ENCODE data around the gene TMC7. TPM values are rescaled to one million over a fixed set of nuclear protein-coding genes. Genes with fewer than 3 reads are reported as not detected.

The TMC7 gene
- total and polyA plus RNA-seq, 2 of the 8 experiments (the other 6 are each of a cell fraction or from before 2014, with no cell fraction given) = 2.3 to 2.6 TPM

DNA sequence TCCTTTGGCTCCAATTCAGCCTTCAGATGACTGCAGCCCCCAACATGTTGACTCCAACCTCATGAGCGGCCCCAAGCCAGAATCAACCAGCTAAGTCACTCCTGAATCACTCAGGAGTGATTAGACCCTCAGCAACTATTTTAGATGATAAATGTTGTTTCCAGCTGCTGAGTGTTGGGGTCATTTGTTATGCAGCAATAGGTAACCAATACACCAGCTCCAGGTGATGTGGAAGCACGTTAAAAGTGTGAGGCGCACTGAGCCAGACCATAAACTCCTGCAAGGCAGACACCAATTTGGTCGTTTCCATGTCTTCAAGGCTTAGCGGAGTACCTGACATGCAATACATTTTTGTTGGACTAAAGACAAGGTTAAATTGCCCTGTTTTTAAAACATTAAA is 101.1 kb downstream of the TMC7 start:
- Histone ChIP-seq H3K4me3 (ENCODE audit: extremely low read depth in 1 of 4, insufficient read depth in 2 of 4, low read depth in 3 of 4, low read length in 4 of 4) (no peak overlapping the region), H3K9me3 (ENCODE audit: insufficient read depth in 2 of 2, low read depth in 1 of 2, low read length in 1 of 2) (no peaks in the 10 kb centered on the region; a peak in 1 of 4 replicates), H3K18ac (ENCODE audit: extremely low read depth, low read length) (no peak overlapping the region), H4K8ac (ENCODE audit: extremely low read depth, insufficient read depth, low read length) (no peak overlapping the region), H3K23me2 (ENCODE audit: low read depth, low read length) (no peaks in the 10 kb centered on the region; the same call in 1 of the 2 replicates), H4K5ac (ENCODE audit: insufficient read length, low read depth, low read length) (no peak overlapping the region), H3K9ac (replicated peaks in 1 of 4; ENCODE audit: extremely low read depth in 1 of 4, low read depth in 3 of 4, low read length in 3 of 4) (no peak overlapping the region), H3K4me2 (ENCODE audit: insufficient read depth in 1 of 2, low read depth in 2 of 2, low read length in 2 of 2) (no peak overlapping the region), H3K79me1 (ENCODE audit: low read depth, low read length) (no peaks in the 10 kb centered on the region), H3K4ac (replicated peaks; ENCODE audit: insufficient read length, low read depth, low read length) (no peak overlapping the region), H2BK120ac (replicated peaks; ENCODE audit: low read depth, low read length) (no peak overlapping the region), H2BK12ac (ENCODE audit: low read depth, low read length) (no peak overlapping the region), H2AK5ac (ENCODE audit: low read depth, low read length) (no peak overlapping the region), H3K4me1 (replicated peaks in 1 of 4; ENCODE audit: control insufficient read depth in 3 of 4, insufficient read depth in 4 of 4, low read length in 3 of 4) (no peaks in the 10 kb centered on the region; a peak in 1 of 7 replicates), H4K20me1 (replicated peaks in 1 of 2; ENCODE audit: control insufficient read depth in 1 of 2, insufficient read depth in 2 of 2, low read length in 2 of 2) (no peaks in the 10 kb centered on the region), H3K14ac (ENCODE audit: insufficient read length) (no peak overlapping the region), H3K27me3 (replicated peaks in 1 of 4; ENCODE audit: control insufficient read depth in 3 of 4, extremely low read depth in 1 of 4, insufficient read depth in 3 of 4, low read length in 3 of 4) (peaks cover 0 to 10% (median 7%) of the 10 kb centered on the region in 4 experiments; a peak in 5 of 7 replicates), H3K36me3 (ENCODE audit: control insufficient read depth in 2 of 4, insufficient read depth in 4 of 4, low read length in 3 of 4) (peaks cover 0 to 9% (median 4%) of the 10 kb centered on the region in 4 experiments; a peak in 4 of 8 replicates), H2BK20ac (ENCODE audit: low read length) (no peak overlapping the region), H3K56ac (replicated peaks; ENCODE audit: insufficient read length, low read depth, low read length) (no peak overlapping the region), H3K27ac (ENCODE audit: low read depth, low read length) (no peak overlapping the region), H2AFZ (ENCODE audit: low read length) (no peak overlapping the region), H4K91ac (replicated peaks; ENCODE audit: insufficient read length, low read length) (no peak overlapping the region), H3K79me2 (ENCODE audit: control insufficient read depth in 1 of 2, insufficient read depth in 2 of 2, low read length in 2 of 2) (no peaks in the 10 kb centered on the region), H3K23ac (ENCODE audit: insufficient read length) (no peak overlapping the region), H2BK5ac (ENCODE audit: low read depth, low read length) (no peak overlapping the region), H2BK15ac (ENCODE audit: low read length) (no peak overlapping the region)
- ChIA-PET POLR2A (ENCODE audit: partially characterized antibody) (interaction anchor here (0.5 to 2.1 kb wide), 3 partner anchors 10 to 141 kb away, joined by 3 to 5 read pairs (median 4); partner anchors contain the start of gene ITPRIPL2), CTCF (ENCODE audit: partially characterized antibody) (interaction anchor here (1.1 to 4.2 kb wide), 10 partner anchors 9 to 418 kb away, joined by 3 to 42 read pairs (median 6); no protein-coding TSS in a partner anchor)
- FAIRE-seq (no peak), DNase-seq (ENCODE audit: low read depth in 1 of 2, low spot score in 2 of 2) (no peak)
- no peak for TF ChIP-seq CEBPB (IDR thresholded peaks at IDR 0.05; ENCODE audit: low read depth, low read length)
- WGBS, 2 experiments (ENCODE audit: extremely low coverage in 1 of 2, insufficient coverage in 1 of 2, insufficient read length in 1 of 2, insufficient replicate concordance in 2 of 2, low coverage in 1 of 2, low lambda C conversion rate in 2 of 2, missing lambda C conversion rate in 1 of 2) = 87% methylated on average over 5 of the region's 5 CpGs; no CpG with 5 or more reads in 1 of the 2 experiments

Measured in H1 (cell line).